Measurements from ENCODE around the gene NFAM1. TPM values are rescaled to one million over a fixed set of nuclear protein-coding genes. Genes with fewer than 3 reads are reported as not detected.

NFAM1 gene
- total and polyA plus RNA-seq, 2 of the 4 experiments (the other 2 are of a cell fraction), result not detected

DNA sequence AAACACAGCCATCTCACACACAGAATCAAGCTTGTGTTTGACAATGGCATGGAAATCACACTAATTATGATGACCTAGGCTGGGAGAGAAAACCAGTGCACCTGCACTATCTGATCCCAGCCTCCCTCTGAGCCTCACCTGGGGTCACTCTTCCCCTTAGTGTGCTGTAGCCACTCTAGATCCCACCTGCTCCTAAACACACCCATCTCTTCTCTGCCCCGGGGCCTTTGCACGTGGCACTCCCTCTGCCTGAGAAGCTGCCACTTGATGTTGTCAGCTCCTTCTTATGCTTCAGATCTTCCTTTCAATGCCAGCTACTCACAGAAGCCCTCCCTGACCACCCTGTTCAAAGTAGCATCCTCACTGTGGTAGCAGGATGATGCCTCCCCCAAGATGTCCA lies 42.9 kb upstream of the NFAM1 start:
- intact Hi-C loops (cut with micrococcal nuclease) (loop anchor here (10.0 kb wide), 1 partner anchor 380 kb away; the partner anchor contains the start of gene NDUFA6), in situ Hi-C loops (cut with MboI; ENCODE audit: low sequenced_read_pairs) (no loop called here), dilution Hi-C loops (cut with HindIII; ENCODE audit: low sequenced_read_pairs, unreplicated experiment) (no loop called here)
- ChIA-PET POLR2A (ENCODE audit: unreplicated experiment) (no interaction called here), CTCF (no interaction called here)
- Histone ChIP-seq H3K27me3 (ENCODE audit: control insufficient read depth, insufficient read depth, low read length) (peaks cover 19% of the 10 kb centered on the region), H3K4me2 (ENCODE audit: low read depth, low read length) (no peak overlapping the region), H4K91ac (ENCODE audit: insufficient read depth, low read depth, low read length) (no peak overlapping the region), H3K36me3 (ENCODE audit: control insufficient read depth, insufficient read depth, low read length) (no peaks in the 10 kb centered on the region), H3K9ac (ENCODE audit: low read depth, low read length) (no peak overlapping the region), H2BK5ac (ENCODE audit: low read depth, low read length, poor library complexity, severe bottlenecking) (no peak overlapping the region), H4K8ac (ENCODE audit: low read depth in 2 of 2, low read length in 2 of 2) (no peak overlapping the region), H3K27ac (ENCODE audit: insufficient read depth, low read length) (no peak overlapping the region), H4K5ac (ENCODE audit: low read depth, low read length) (no peak overlapping the region), H3K9me1 (ENCODE audit: insufficient read depth, low read length) (no peaks in the 10 kb centered on the region), H2BK20ac (ENCODE audit: low read depth, low read length) (no peak overlapping the region), H2AK5ac (ENCODE audit: low read depth, low read length) (no peak overlapping the region), H3K9me3 (ENCODE audit: control insufficient read depth, insufficient read depth, low read length) (no peaks in the 10 kb centered on the region), H3K23ac (ENCODE audit: low read depth, low read length) (no peak overlapping the region), H4K20me1 (ENCODE audit: insufficient read depth, low read length) (no peaks in the 10 kb centered on the region), H2BK15ac (ENCODE audit: low read depth, low read length) (no peak overlapping the region), H2AFZ (replicated peaks; ENCODE audit: low read length, poor library complexity) (no peak overlapping the region), H3K56ac (ENCODE audit: extremely low read depth, insufficient read depth, low read length) (no peak overlapping the region), H3K4ac (ENCODE audit: low read depth, low read length) (no peak overlapping the region), H3K4me1 (ENCODE audit: control insufficient read depth, insufficient read depth, low read length) (no peaks in the 10 kb centered on the region), H2BK120ac (ENCODE audit: low read depth, low read length) (no peak overlapping the region), H3K14ac (replicated peaks; ENCODE audit: low read depth, low read length) (no peak overlapping the region), H3K18ac (ENCODE audit: low read depth, low read length) (no peak overlapping the region), H2AK9ac (replicated peaks; ENCODE audit: low read depth, low read length, poor library complexity) (peak overlapping the region; percentile 70), H3K79me1 (ENCODE audit: low read depth in 1 of 2, low read length in 2 of 2) (no peaks in the 10 kb centered on the region), H3K4me3 (ENCODE audit: insufficient read depth, low read depth, low read length) (no peak overlapping the region)
- DNase-seq, result no peak
- no TSS peak for BruUV-seq (replicated peaks)
- no peak for ATAC-seq (ENCODE audit: low read depth)
- TF ChIP-seq MAZ (IDR thresholded peaks at IDR 0.05; ENCODE audit: borderline replicate concordance, low read depth, low read length), result no peak
- TF ChIP-seq RFX5 (IDR thresholded peaks at IDR 0.05; ENCODE audit: low read depth, low read length), result no peak
- TF ChIP-seq RCOR1 (IDR thresholded peaks at IDR 0.05; ENCODE audit: insufficient replicate concordance, low read length), result no peak
- TF ChIP-seq, protein P1, sequence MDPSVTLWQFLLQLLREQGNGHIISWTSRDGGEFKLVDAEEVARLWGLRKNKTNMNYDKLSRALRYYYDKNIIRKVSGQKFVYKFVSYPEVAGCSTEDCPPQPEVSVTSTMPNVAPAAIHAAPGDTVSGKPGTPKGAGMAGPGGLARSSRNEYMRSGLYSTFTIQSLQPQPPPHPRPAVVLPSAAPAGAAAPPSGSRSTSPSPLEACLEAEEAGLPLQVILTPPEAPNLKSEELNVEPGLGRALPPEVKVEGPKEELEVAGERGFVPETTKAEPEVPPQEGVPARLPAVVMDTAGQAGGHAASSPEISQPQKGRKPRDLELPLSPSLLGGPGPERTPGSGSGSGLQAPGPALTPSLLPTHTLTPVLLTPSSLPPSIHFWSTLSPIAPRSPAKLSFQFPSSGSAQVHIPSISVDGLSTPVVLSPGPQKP (IDR thresholded peaks at IDR 0.05; ENCODE audit: borderline replicate concordance, low read depth, low read length), result no peak
- no peak for TF ChIP-seq CEBPB (IDR thresholded peaks at IDR 0.05; ENCODE audit: low read depth, low read length)
- TF ChIP-seq FOS (IDR thresholded peaks at IDR 0.05; ENCODE audit: low read depth, low read length), result no peak
- TF ChIP-seq MXI1 (IDR thresholded peaks at IDR 0.05; ENCODE audit: borderline replicate concordance, low read depth, low read length), result no peak
- WGBS, 2 experiments (ENCODE audit: extremely low coverage in 2 of 2, insufficient read length in 1 of 2), result 73% methylated on average over 2 of the region's 2 CpGs; no CpG with 5 or more reads in 1 of the 2 experiments

All from IMR-90 (cell line).